IMR-90 (cell line): ENCODE measurements around the gene TMOD4.

Source experiments
- BHLHE40 ChIP-seq: fragments of 150-350 bp; IDR thresholded peaks from 2 replicates; pipeline ENCODE4 v1.6.1; 2016; ENCODE audit warnings: mild to moderate bottlenecking, low read depth, low read length
- CEBPB ChIP-seq: IDR thresholded peaks from 2 replicates; pipeline ENCODE4 v1.6.1; 2012; ENCODE audit warnings: low read depth, low read length, improper control_type of control experiment
- CHD1 ChIP-seq: IDR thresholded peaks from 2 replicates; pipeline ENCODE4 v1.6.1; 2012; ENCODE audit warnings: low read depth, low read length, improper control_type of control experiment
- FOS ChIP-seq: fragments of 150-350 bp; IDR thresholded peaks from 2 replicates; pipeline ENCODE4 v1.6.1; 2016; ENCODE audit warnings: low read depth, low read length
- MAFK ChIP-seq: IDR thresholded peaks from 2 replicates; pipeline ENCODE4 v1.6.1; 2012; ENCODE audit warnings: low read depth, low read length, improper control_type of control experiment
- MAZ ChIP-seq: IDR thresholded peaks from 2 replicates; pipeline ENCODE4 v1.6.1; 2012; ENCODE audit warnings: low read depth, mild to moderate bottlenecking, low read length, improper control_type of control experiment, moderate library complexity, borderline replicate concordance
- NFE2L2 ChIP-seq: fragments of 150-350 bp; IDR thresholded peaks from 2 replicates; pipeline ENCODE4 v1.6.1; 2016; ENCODE audit warnings: low read depth, mild to moderate bottlenecking, low read length
- POLR2A ChIP-seq: IDR thresholded peaks from 2 replicates; pipeline ENCODE4 v1.6.1; 2012; ENCODE audit warnings: mild to moderate bottlenecking, low read depth, low read length
- RAD21 ChIP-seq: IDR thresholded peaks from 2 replicates; pipeline ENCODE4 v1.6.1; 2012; ENCODE audit warnings: low read length, improper control_type of control experiment
- RCOR1 ChIP-seq: IDR thresholded peaks from 2 replicates; pipeline ENCODE4 v1.6.1; 2012; ENCODE audit warnings: mild to moderate bottlenecking, low read length, improper control_type of control experiment; ENCODE audit not compliant: insufficient replicate concordance
- RFX5 ChIP-seq: IDR thresholded peaks from 2 replicates; pipeline ENCODE4 v1.8.0; 2012; ENCODE audit warnings: low read depth, mild to moderate bottlenecking, low read length, moderate library complexity
- SMC3 ChIP-seq: fragments of 150-350 bp; IDR thresholded peaks from 2 replicates; pipeline ENCODE4 v1.6.1; 2016; ENCODE audit warnings: low read depth, mild to moderate bottlenecking, antibody characterized with exemption, low read length, moderate library complexity
- TF ChIP-seq, protein P1 (sequence below): conservative IDR thresholded peaks from 2 replicates; pipeline ENCODE4 v1.5.1; 2012; ENCODE audit warnings: mild to moderate bottlenecking, low read depth, low read length, improper control_type of control experiment
- TF ChIP-seq, protein P2 (sequence below): fragments of 150-350 bp; IDR thresholded peaks from 2 replicates; pipeline ENCODE4 v1.6.1; 2017; ENCODE audit warnings: mild to moderate bottlenecking, antibody characterized with exemption, low read length, low read depth

DNA sequence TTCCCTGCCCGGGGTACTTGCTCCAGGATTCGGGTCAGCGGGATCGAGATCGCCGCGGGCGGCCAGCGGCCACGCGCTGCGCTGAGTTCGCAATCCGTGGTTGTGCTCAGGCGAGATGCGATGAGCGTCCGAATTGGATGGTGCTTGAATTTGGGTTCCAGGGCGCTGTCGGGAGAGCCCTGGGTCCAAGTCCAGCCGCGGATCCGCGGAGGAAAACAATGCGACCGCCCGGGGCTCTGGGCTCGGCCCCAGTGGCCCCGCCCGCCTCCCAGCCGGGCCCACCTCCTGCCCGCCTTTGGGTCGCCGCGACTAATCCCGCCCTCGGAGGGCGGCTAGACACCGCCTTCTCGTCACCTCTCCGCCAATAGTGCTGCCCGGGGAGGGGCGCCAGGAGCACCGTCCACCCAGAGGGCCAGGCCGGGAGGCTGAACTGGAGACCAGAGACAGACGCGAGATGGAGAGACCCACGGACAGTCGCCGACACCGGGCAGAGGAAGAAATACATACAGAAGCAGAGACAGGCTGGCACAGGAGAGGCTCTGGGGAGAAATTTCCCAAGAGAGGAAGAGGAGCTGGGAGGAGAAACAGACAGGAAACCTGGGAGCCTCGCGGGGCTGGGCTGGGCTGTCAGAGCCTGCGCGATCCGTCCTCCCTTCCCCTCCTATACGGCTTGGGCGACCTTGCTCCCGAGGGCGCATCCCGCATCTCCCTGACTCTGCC lies 29.2 kb downstream of the TMOD4 start, which contains the start of gene SEMA6C:
- TF ChIP-seq, protein P1, sequence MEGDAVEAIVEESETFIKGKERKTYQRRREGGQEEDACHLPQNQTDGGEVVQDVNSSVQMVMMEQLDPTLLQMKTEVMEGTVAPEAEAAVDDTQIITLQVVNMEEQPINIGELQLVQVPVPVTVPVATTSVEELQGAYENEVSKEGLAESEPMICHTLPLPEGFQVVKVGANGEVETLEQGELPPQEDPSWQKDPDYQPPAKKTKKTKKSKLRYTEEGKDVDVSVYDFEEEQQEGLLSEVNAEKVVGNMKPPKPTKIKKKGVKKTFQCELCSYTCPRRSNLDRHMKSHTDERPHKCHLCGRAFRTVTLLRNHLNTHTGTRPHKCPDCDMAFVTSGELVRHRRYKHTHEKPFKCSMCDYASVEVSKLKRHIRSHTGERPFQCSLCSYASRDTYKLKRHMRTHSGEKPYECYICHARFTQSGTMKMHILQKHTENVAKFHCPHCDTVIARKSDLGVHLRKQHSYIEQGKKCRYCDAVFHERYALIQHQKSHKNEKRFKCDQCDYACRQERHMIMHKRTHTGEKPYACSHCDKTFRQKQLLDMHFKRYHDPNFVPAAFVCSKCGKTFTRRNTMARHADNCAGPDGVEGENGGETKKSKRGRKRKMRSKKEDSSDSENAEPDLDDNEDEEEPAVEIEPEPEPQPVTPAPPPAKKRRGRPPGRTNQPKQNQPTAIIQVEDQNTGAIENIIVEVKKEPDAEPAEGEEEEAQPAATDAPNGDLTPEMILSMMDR: no peak
- TF ChIP-seq BHLHE40: no peak
- TF ChIP-seq MAFK: no peak
- peak; percentile 68; the same call in 1 of the 2 replicates for TF ChIP-seq POLR2A
- TF ChIP-seq CEBPB: no peak
- TF ChIP-seq SMC3: no peak
- no peak for TF ChIP-seq RAD21
- TF ChIP-seq RFX5: no peak
- TF ChIP-seq RCOR1: peak; percentile 46
- peak; percentile 35; the same call in 1 of the 2 replicates for TF ChIP-seq MAZ
- no peak for TF ChIP-seq CHD1
- TF ChIP-seq, protein P2, sequence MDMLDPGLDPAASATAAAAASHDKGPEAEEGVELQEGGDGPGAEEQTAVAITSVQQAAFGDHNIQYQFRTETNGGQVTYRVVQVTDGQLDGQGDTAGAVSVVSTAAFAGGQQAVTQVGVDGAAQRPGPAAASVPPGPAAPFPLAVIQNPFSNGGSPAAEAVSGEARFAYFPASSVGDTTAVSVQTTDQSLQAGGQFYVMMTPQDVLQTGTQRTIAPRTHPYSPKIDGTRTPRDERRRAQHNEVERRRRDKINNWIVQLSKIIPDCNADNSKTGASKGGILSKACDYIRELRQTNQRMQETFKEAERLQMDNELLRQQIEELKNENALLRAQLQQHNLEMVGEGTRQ: no peak
- TF ChIP-seq FOS: no peak
- no peak for TF ChIP-seq NFE2L2
